WTC11 (cell line): ENCODE results near the gene ECI1. TPM values are rescaled to one million over a fixed set of nuclear protein-coding genes. Genes with fewer than 3 reads are reported as not detected.

Experiments used
- ATAC-seq: fragments of 200-7000 bp; cut with Tn5 transposase; 2 replicates; pipeline ENCODE4 v1.10.0; 2021; ENCODE audit warnings: mild to moderate bottlenecking, moderate library complexity
- CTCF ChIA-PET: fragments of 300-600 bp; sonication (Branson Sonifier 250); formaldehyde crosslinking; loops from one replicate; lab custom pipeline; 2021; ENCODE audit warnings: antibody characterized with exemption; lab: Charles Lee
- POLR2A ChIA-PET: fragments of 350-600 bp; sonication (Branson Sonifier 250); formaldehyde crosslinking; loops from one replicate; lab custom pipeline; 2021; ENCODE audit warnings: antibody characterized with exemption; lab: Charles Lee
- DNase-seq: peaks from one replicate; pipeline ENCODE4 v3.0.0; 2021; ENCODE audit warnings: low spot score
- H3K27ac Mint-ChIP-seq: 2 replicates; pipeline ENCODE4 v1.8.0; 2021; ENCODE audit warnings: mixed read lengths
- H3K27me3 Mint-ChIP-seq: 2 replicates; pipeline ENCODE4 v1.8.0; 2021; ENCODE audit warnings: low read depth, mild to moderate bottlenecking, moderate library complexity, mixed read lengths
- H3K36me3 Mint-ChIP-seq: 2 replicates; pipeline ENCODE4 v1.8.0; 2021; ENCODE audit warnings: mixed read lengths
- H3K4me1 Mint-ChIP-seq: 2 replicates; pipeline ENCODE4 v1.8.0; 2022; ENCODE audit warnings: mixed read lengths
- H3K4me3 Mint-ChIP-seq: 2 replicates; pipeline ENCODE4 v1.8.0; 2021; ENCODE audit warnings: mild to moderate bottlenecking, moderate library complexity, mixed read lengths
- H3K9me3 Mint-ChIP-seq: 2 replicates; pipeline ENCODE4 v1.8.0; 2021; ENCODE audit warnings: mixed read lengths
- ATF1 ChIP-seq: sonication (generic); formaldehyde crosslinking; IDR thresholded peaks from 2 replicates; pipeline ENCODE4 v1.8.1; 2023; ENCODE audit warnings: mild to moderate bottlenecking, moderate library complexity, missing genetic modification reagents
- ATF6 ChIP-seq: sonication (generic); formaldehyde crosslinking; IDR thresholded peaks from 2 replicates; pipeline ENCODE4 v1.8.1; 2023; ENCODE audit warnings: mild to moderate bottlenecking, missing genetic modification reagents
- ESRRA ChIP-seq: sonication (generic); formaldehyde crosslinking; IDR thresholded peaks from 2 replicates; pipeline ENCODE4 v1.8.1; 2022; ENCODE audit warnings: mild to moderate bottlenecking, missing genetic modification reagents, borderline replicate concordance
- JUN ChIP-seq: sonication (generic); formaldehyde crosslinking; IDR thresholded peaks from 2 replicates; pipeline ENCODE4 v1.8.0; 2023; ENCODE audit warnings: mild to moderate bottlenecking, missing genetic modification reagents
- KAT7 ChIP-seq: sonication (generic); formaldehyde crosslinking; IDR thresholded peaks from 2 replicates; pipeline ENCODE4 v1.8.1; 2023; ENCODE audit warnings: missing genetic modification reagents, mild to moderate bottlenecking, borderline replicate concordance
- NR1H2 ChIP-seq: sonication (generic); formaldehyde crosslinking; IDR thresholded peaks from 2 replicates; pipeline ENCODE4 v1.9.0; 2021; ENCODE audit warnings: mild to moderate bottlenecking, moderate library complexity, missing genetic modification reagents
- NR3C1 ChIP-seq: sonication (generic); formaldehyde crosslinking; conservative IDR thresholded peaks from 2 replicates; pipeline ENCODE4 v1.8.1; 2023; ENCODE audit warnings: low read depth, mild to moderate bottlenecking, missing genetic modification reagents
- OVOL2 ChIP-seq: fragments of 250-450 bp; sonication (Bioruptor Pico); IDR thresholded peaks from 2 replicates; pipeline ENCODE4 v1.9.0; 2021; ENCODE audit warnings: mild to moderate bottlenecking, borderline replicate concordance
- ZNF121 ChIP-seq: sonication (generic); formaldehyde crosslinking; IDR thresholded peaks from 2 replicates; pipeline ENCODE4 v1.8.0; 2023; ENCODE audit warnings: missing genetic modification reagents
- ZNF232 ChIP-seq: sonication (generic); formaldehyde crosslinking; IDR thresholded peaks from 2 replicates; pipeline ENCODE4 v1.8.0; 2022; ENCODE audit warnings: mild to moderate bottlenecking, missing genetic modification reagents
- total RNA-seq: library from RNA; stranded (reverse); gene quantifications from 3 replicates; pipeline ENCODE4 v1.2.3, GENCODE V29; 2021
- TF ChIP-seq, protein P1 (sequence below): sonication (generic); formaldehyde crosslinking; IDR thresholded peaks from 2 replicates; pipeline ENCODE4 v1.8.0; 2022; ENCODE audit warnings: mild to moderate bottlenecking, missing genetic modification reagents
- TF ChIP-seq, protein P2 (sequence below): sonication (generic); formaldehyde crosslinking; IDR thresholded peaks from 2 replicates; pipeline ENCODE4 v1.8.0; 2023; ENCODE audit warnings: mild to moderate bottlenecking, missing genetic modification reagents
- TF ChIP-seq, protein P3 (sequence below): fragments of 250-450 bp; sonication (Bioruptor Pico); IDR thresholded peaks from 2 replicates; pipeline ENCODE4 v1.8.0; 2021; ENCODE audit warnings: mild to moderate bottlenecking
- TF ChIP-seq, protein P4 (sequence below): sonication (generic); formaldehyde crosslinking; conservative IDR thresholded peaks from 2 replicates; pipeline ENCODE4 v1.8.1; 2023; ENCODE audit warnings: mild to moderate bottlenecking, low read depth, missing genetic modification reagents, moderate library complexity

ECI1 gene
- total RNA-seq, 1 experiment from 2014 or later = 100 TPM

GRCh38 chr16:2244926-2245795 lies 6.2 kb downstream of the ECI1 start:
- no peak overlapping the region for H3K4me3 Mint-ChIP-seq
- ChIA-PET POLR2A (interaction anchor here (1.0 kb wide), 1 partner anchor 508 kb away, joined by 3 read pairs; no protein-coding TSS in a partner anchor), CTCF (interaction anchor here (1.0 to 1.5 kb wide), 2 partner anchors 51 to 256 kb away, joined by 3 to 6 read pairs; no protein-coding TSS in a partner anchor)
- peaks cover 35% of the 10 kb centered on the region for H3K36me3 Mint-ChIP-seq
- no peak for ATAC-seq
- no peak overlapping the region for H3K27ac Mint-ChIP-seq
- no peaks in the 10 kb centered on the region for H3K27me3 Mint-ChIP-seq
- H3K9me3 Mint-ChIP-seq = no peaks in the 10 kb centered on the region
- no peaks in the 10 kb centered on the region for H3K4me1 Mint-ChIP-seq
- TF ChIP-seq ZNF121 (CRISPR knock-in tag) (peak; percentile 36; the same call in 1 of the 2 replicates), OVOL2 (CRISPR knock-in tag) (no peak), ESRRA (CRISPR knock-in tag) (no peak)
- DNase-seq = no peak

DNA sequence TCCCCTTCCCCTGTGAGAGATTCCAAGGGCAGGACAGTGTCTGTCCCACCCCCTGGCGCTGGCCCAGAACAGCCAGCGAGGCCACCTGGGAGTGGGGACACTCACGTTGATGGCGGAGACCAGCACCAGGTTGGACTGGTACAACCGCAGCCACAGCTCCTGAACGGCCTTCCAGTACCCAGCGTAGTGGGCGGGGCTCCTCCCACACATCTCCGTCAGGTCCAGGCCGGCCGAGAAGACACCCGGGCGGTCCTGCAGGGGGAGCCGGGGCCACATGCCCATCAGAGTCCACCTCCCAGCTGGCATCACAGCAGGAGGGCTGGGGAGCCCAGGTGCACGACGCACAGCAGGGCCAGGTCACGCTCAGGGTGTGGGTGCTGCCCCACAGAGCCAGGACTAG lies 7.1 kb downstream of the ECI1 start:
- DNase-seq = peak; percentile 56
- no peak overlapping the region for H3K4me3 Mint-ChIP-seq
- POLR2A ChIA-PET = no interaction called here
- no peaks in the 10 kb centered on the region for H3K4me1 Mint-ChIP-seq
- TF ChIP-seq, protein P1, sequence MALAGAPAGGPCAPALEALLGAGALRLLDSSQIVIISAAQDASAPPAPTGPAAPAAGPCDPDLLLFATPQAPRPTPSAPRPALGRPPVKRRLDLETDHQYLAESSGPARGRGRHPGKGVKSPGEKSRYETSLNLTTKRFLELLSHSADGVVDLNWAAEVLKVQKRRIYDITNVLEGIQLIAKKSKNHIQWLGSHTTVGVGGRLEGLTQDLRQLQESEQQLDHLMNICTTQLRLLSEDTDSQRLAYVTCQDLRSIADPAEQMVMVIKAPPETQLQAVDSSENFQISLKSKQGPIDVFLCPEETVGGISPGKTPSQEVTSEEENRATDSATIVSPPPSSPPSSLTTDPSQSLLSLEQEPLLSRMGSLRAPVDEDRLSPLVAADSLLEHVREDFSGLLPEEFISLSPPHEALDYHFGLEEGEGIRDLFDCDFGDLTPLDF (CRISPR knock-in tag) = no peak
- TF ChIP-seq, all 79 proteins: peak for 0
- CTCF ChIA-PET = interaction anchor here (1.5 kb wide), 1 partner anchor 257 kb away, joined by 6 read pairs; no protein-coding TSS in a partner anchor
- peaks cover 33% of the 10 kb centered on the region for H3K36me3 Mint-ChIP-seq
- no peak overlapping the region for H3K27ac Mint-ChIP-seq
- H3K9me3 Mint-ChIP-seq = no peaks in the 10 kb centered on the region
- peak; percentile 46 for ATAC-seq
- H3K27me3 Mint-ChIP-seq = no peaks in the 10 kb centered on the region; the same call in 1 of the 2 replicates

- POLR2A ChIA-PET = no interaction called here
- H3K4me1 Mint-ChIP-seq = no peaks in the 10 kb centered on the region
- peaks cover 33% of the 10 kb centered on the region for H3K36me3 Mint-ChIP-seq
- no peak for ATAC-seq
- H3K27ac Mint-ChIP-seq = no peak overlapping the region
- no peak for DNase-seq
- no peak overlapping the region for H3K4me3 Mint-ChIP-seq
- TF ChIP-seq, protein P2, sequence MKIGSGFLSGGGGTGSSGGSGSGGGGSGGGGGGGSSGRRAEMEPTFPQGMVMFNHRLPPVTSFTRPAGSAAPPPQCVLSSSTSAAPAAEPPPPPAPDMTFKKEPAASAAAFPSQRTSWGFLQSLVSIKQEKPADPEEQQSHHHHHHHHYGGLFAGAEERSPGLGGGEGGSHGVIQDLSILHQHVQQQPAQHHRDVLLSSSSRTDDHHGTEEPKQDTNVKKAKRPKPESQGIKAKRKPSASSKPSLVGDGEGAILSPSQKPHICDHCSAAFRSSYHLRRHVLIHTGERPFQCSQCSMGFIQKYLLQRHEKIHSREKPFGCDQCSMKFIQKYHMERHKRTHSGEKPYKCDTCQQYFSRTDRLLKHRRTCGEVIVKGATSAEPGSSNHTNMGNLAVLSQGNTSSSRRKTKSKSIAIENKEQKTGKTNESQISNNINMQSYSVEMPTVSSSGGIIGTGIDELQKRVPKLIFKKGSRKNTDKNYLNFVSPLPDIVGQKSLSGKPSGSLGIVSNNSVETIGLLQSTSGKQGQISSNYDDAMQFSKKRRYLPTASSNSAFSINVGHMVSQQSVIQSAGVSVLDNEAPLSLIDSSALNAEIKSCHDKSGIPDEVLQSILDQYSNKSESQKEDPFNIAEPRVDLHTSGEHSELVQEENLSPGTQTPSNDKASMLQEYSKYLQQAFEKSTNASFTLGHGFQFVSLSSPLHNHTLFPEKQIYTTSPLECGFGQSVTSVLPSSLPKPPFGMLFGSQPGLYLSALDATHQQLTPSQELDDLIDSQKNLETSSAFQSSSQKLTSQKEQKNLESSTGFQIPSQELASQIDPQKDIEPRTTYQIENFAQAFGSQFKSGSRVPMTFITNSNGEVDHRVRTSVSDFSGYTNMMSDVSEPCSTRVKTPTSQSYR (CRISPR knock-in tag) = no peak
- H3K9me3 Mint-ChIP-seq = no peaks in the 10 kb centered on the region
- CTCF ChIA-PET = interaction anchor here (1.5 to 3.6 kb wide), 2 partner anchors 8 to 258 kb away, joined by 6 to 15 read pairs; partner anchors contain the start of gene ECI1
- no peaks in the 10 kb centered on the region; the same call in 1 of the 2 replicates for H3K27me3 Mint-ChIP-seq
These were observed 7.6 kb downstream of the ECI1 start for GRCh38 chr16:2243781-2244180.

GRCh38 chr16:2243031-2243528 lies 8.3 kb downstream of the ECI1 start:
- peak; percentile 56 for DNase-seq
- Mint-ChIP-seq H3K27me3 (no peaks in the 10 kb centered on the region; the same call in 1 of the 2 replicates), H3K9me3 (no peaks in the 10 kb centered on the region), H3K36me3 (peaks cover 33% of the 10 kb centered on the region), H3K27ac (no peak overlapping the region), H3K4me1 (no peaks in the 10 kb centered on the region), H3K4me3 (no peak overlapping the region)
- CTCF ChIA-PET = interaction anchor here (0.6 to 3.6 kb wide), 3 partner anchors 9 to 185 kb away, joined by 3 to 15 read pairs (median 4); partner anchors contain the start of gene ECI1
- ATAC-seq = peak; percentile 24
- POLR2A ChIA-PET = no interaction called here
- TF ChIP-seq, protein P3, sequence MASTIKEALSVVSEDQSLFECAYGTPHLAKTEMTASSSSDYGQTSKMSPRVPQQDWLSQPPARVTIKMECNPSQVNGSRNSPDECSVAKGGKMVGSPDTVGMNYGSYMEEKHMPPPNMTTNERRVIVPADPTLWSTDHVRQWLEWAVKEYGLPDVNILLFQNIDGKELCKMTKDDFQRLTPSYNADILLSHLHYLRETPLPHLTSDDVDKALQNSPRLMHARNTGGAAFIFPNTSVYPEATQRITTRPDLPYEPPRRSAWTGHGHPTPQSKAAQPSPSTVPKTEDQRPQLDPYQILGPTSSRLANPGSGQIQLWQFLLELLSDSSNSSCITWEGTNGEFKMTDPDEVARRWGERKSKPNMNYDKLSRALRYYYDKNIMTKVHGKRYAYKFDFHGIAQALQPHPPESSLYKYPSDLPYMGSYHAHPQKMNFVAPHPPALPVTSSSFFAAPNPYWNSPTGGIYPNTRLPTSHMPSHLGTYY (CRISPR knock-in tag) = no peak
- TF ChIP-seq ATF6 (CRISPR knock-in tag) (no peak), NR3C1 (CRISPR knock-in tag) (no peak), NR1H2 (CRISPR knock-in tag) (no peak), ATF1 (CRISPR knock-in tag) (no peak), ZNF121 (CRISPR knock-in tag) (no peak), KAT7 (CRISPR knock-in tag) (no peak), JUN (CRISPR knock-in tag) (no peak), ZNF232 (CRISPR knock-in tag) (no peak)
- TF ChIP-seq, protein P4, sequence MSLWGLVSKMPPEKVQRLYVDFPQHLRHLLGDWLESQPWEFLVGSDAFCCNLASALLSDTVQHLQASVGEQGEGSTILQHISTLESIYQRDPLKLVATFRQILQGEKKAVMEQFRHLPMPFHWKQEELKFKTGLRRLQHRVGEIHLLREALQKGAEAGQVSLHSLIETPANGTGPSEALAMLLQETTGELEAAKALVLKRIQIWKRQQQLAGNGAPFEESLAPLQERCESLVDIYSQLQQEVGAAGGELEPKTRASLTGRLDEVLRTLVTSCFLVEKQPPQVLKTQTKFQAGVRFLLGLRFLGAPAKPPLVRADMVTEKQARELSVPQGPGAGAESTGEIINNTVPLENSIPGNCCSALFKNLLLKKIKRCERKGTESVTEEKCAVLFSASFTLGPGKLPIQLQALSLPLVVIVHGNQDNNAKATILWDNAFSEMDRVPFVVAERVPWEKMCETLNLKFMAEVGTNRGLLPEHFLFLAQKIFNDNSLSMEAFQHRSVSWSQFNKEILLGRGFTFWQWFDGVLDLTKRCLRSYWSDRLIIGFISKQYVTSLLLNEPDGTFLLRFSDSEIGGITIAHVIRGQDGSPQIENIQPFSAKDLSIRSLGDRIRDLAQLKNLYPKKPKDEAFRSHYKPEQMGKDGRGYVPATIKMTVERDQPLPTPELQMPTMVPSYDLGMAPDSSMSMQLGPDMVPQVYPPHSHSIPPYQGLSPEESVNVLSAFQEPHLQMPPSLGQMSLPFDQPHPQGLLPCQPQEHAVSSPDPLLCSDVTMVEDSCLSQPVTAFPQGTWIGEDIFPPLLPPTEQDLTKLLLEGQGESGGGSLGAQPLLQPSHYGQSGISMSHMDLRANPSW (CRISPR knock-in tag) = no peak
